HG02943 (cell line): ENCODE data around the gene BAD.

Source experiments
- ATAC-seq: cut with Tn5 transposase; IDR thresholded peaks from one replicate; pipeline ENCODE4 v1.9.1; 2021; ENCODE audit warnings: mild to moderate bottlenecking, low read depth, moderate library complexity; ENCODE audit not compliant: unreplicated experiment

BAD gene

GRCh38 chr11:64281957-64282770 lies 2.3 kb downstream of the BAD start:
- no peak for ATAC-seq

- ATAC-seq = no peak
These were observed 5.8 kb downstream of the BAD start for GRCh38 chr11:64278576-64279190.

GRCh38 chr11:64276653-64277431 lies 7.6 kb downstream of the BAD start:
- ATAC-seq = no peak

GRCh38 chr11:64275841-64276240 lies 8.6 kb downstream of the BAD start:
- no peak for ATAC-seq

- no peak for ATAC-seq
These were observed 9.2 kb downstream of the BAD start for GRCh38 chr11:64275031-64275800.

GRCh38 chr11:64269540-64270220 lies 14.8 kb downstream of the BAD start:
- peak; percentile 62 for ATAC-seq

GRCh38 chr11:64268893-64269539 lies 15.4 kb downstream of the BAD start:
- peak; percentile 5 for ATAC-seq

- ATAC-seq = no peak
These were observed 16.2 kb downstream of the BAD start for GRCh38 chr11:64268025-64268892.

- ATAC-seq = no peak
These were observed 17.1 kb downstream of the BAD start for GRCh38 chr11:64267207-64267945.

- no peak for ATAC-seq
These were observed 18.1 kb downstream of the BAD start for GRCh38 chr11:64266339-64266738.

- no peak for ATAC-seq
These were observed 19.0 kb downstream of the BAD start for GRCh38 chr11:64265176-64266160.

GRCh38 chr11:64264371-64264852 lies 20.1 kb downstream of the BAD start:
- no peak for ATAC-seq

GRCh38 chr11:64263947-64264317 lies 20.5 kb downstream of the BAD start:
- ATAC-seq = no peak

- no peak for ATAC-seq
These were observed 21.2 kb downstream of the BAD start for GRCh38 chr11:64263021-64263946.

GRCh38 chr11:64262271-64263002 lies 22.0 kb downstream of the BAD start:
- no peak for ATAC-seq
